ENCODE results near the gene SLC25A25.

GRCh38 chr9:128102196-128102595 lies 34.2 kb downstream of the SLC25A25 start:
- TF ChIP-seq CTCF (IDR thresholded peaks at IDR 0.05; ENCODE audit: extremely low read depth in 1 of 2, insufficient read depth in 1 of 2, low read depth in 1 of 2, low read length in 2 of 2) (no peak), POLR2A (IDR thresholded peaks at IDR 0.05; ENCODE audit: low read depth, low read length) (no peak), POLR2AphosphoS5 (IDR thresholded peaks at IDR 0.05; ENCODE audit: insufficient read depth, low read depth, low read length) (no peak), MYC (IDR thresholded peaks at IDR 0.05; ENCODE audit: low read depth, low read length) (no peak), EZH2 (IDR thresholded peaks at IDR 0.05; ENCODE audit: borderline replicate concordance, low read depth, low read length, severe bottlenecking) (no peak), JUN (IDR thresholded peaks at IDR 0.05; ENCODE audit: borderline replicate concordance, insufficient read depth, insufficient read length, low read depth) (no peak), GATA2 (IDR thresholded peaks at IDR 0.05; ENCODE audit: insufficient read depth, insufficient read length, low read depth, low read length) (no peak)

Measured in endothelial cell of umbilical vein (primary cell).